HepG2 (cell line): Measurements from ENCODE around the gene NYAP1. TPM values are rescaled to one million over a fixed set of nuclear protein-coding genes. Genes with fewer than 3 reads are reported as not detected.

ENCODE experiments used
- FOXJ3 ChIP-seq: sonication (generic); formaldehyde crosslinking; IDR thresholded peaks from 2 replicates; pipeline ENCODE4 v1.4.0; 2020; ENCODE audit warnings: missing genetic modification reagents, mild to moderate bottlenecking, borderline replicate concordance
- HNRNPH1 ChIP-seq: fragments of 200-400 bp; formaldehyde crosslinking; optimal IDR thresholded peaks from 2 replicates; pipeline ENCODE3; 2017; ENCODE audit warnings: mild to moderate bottlenecking, low read depth, low read length
- HOXD1 ChIP-seq: sonication (generic); formaldehyde crosslinking; IDR thresholded peaks from 2 replicates; pipeline ENCODE4 v1.5.0; 2020; ENCODE audit warnings: missing genetic modification reagents
- NAIF1 ChIP-seq: sonication (generic); formaldehyde crosslinking; IDR thresholded peaks from 2 replicates; pipeline ENCODE4 v1.5.0; 2020; ENCODE audit warnings: mild to moderate bottlenecking, missing genetic modification reagents, borderline replicate concordance
- NR1H2 ChIP-seq: sonication (generic); formaldehyde crosslinking; IDR thresholded peaks from 2 replicates; pipeline ENCODE4 v1.8.1; 2022; ENCODE audit warnings: low read depth, missing genetic modification reagents, borderline replicate concordance
- NRL ChIP-seq: sonication (generic); formaldehyde crosslinking; IDR thresholded peaks from 2 replicates; pipeline ENCODE4 v1.5.0; 2020; ENCODE audit warnings: missing genetic modification reagents, mild to moderate bottlenecking, moderate library complexity, borderline replicate concordance
- REL ChIP-seq: sonication (generic); formaldehyde crosslinking; conservative IDR thresholded peaks from 2 replicates; pipeline ENCODE4 v1.8.0; 2022; ENCODE audit warnings: mild to moderate bottlenecking, missing genetic modification reagents, moderate library complexity
- ZNF558 ChIP-seq: sonication (generic); formaldehyde crosslinking; IDR thresholded peaks from 2 replicates; pipeline ENCODE4 v1.9.0; 2022; ENCODE audit warnings: mild to moderate bottlenecking, missing genetic modification reagents, borderline replicate concordance
- ZNF615 ChIP-seq: sonication (generic); formaldehyde crosslinking; IDR thresholded peaks from 2 replicates; pipeline ENCODE4 v1.5.0; 2020; ENCODE audit warnings: mild to moderate bottlenecking, missing genetic modification reagents, borderline replicate concordance
- ZNF782 ChIP-seq: sonication (generic); formaldehyde crosslinking; IDR thresholded peaks from 2 replicates; pipeline ENCODE4 v1.4.0; 2020; ENCODE audit warnings: missing genetic modification reagents, mild to moderate bottlenecking, borderline replicate concordance
- ZSCAN25 ChIP-seq: sonication (generic); formaldehyde crosslinking; IDR thresholded peaks from 2 replicates; pipeline ENCODE4 v1.8.0; 2022; ENCODE audit warnings: mild to moderate bottlenecking, missing genetic modification reagents
- polyA plus RNA-seq, 8 experiments: library from polyadenylated mRNA; depleted of rRNA in 3 of 8; stranded (reverse) in 7 of 8; unstranded in 1 of 8; fragments of >200 nt; fragmentation: Illumina TruSeq in 4 of 8; extraction: Trizol in 4 of 8; gene quantifications; 2 replicates each; pipeline versions ENCODE4 v1.2.1 to v1.2.3, GENCODE V29; 2011 to 2016; ENCODE audit warnings: low read depth in 4 of 8, missing spikeins in 1 of 8, mixed read lengths in 1 of 8; ENCODE audit not compliant: insufficient read depth in 1 of 8
- total RNA-seq, 5 experiments: library from RNA; depleted of rRNA; stranded (reverse); fragments of >200 nt; fragmentation: Illumina TruSeq; extraction: Trizol; gene quantifications; 2 replicates each; pipeline ENCODE4 v1.2.3, GENCODE V29; 2016; ENCODE audit warnings: low read depth in 1 of 5
- TF ChIP-seq, protein P1 (sequence below), 2 experiments: fragments of 450-650 bp in 1 of 2; sonication (generic) in 1 of 2; formaldehyde crosslinking in 1 of 2; IDR thresholded peaks; 2 replicates each; pipeline versions ENCODE4 v1.6.1 to v1.8.0; 2016 to 2022; ENCODE audit warnings: antibody characterized with exemption in 1 of 2, mild to moderate bottlenecking in 1 of 2, missing genetic modification reagents in 1 of 2
- TF ChIP-seq, protein P2 (sequence below): sonication (generic); formaldehyde crosslinking; IDR thresholded peaks from 2 replicates; pipeline ENCODE4 v1.5.1; 2020; ENCODE audit warnings: mild to moderate bottlenecking, missing genetic modification reagents
- TF ChIP-seq, protein P3 (sequence below), 2 experiments: fragments of 450-650 bp in 1 of 2; sonication (generic) in 1 of 2; formaldehyde crosslinking; IDR thresholded peaks; 2 replicates each; pipeline versions ENCODE4 v1.5.0 to v1.8.0; 2020 to 2022; ENCODE audit warnings: mild to moderate bottlenecking in 1 of 2, missing genetic modification reagents in 1 of 2

Gene NYAP1
- total and polyA plus RNA-seq, 2 of the 13 experiments (the other 11 are each of a cell fraction or from before 2014, with no cell fraction given): 0.15 to 0.46 TPM

DNA sequence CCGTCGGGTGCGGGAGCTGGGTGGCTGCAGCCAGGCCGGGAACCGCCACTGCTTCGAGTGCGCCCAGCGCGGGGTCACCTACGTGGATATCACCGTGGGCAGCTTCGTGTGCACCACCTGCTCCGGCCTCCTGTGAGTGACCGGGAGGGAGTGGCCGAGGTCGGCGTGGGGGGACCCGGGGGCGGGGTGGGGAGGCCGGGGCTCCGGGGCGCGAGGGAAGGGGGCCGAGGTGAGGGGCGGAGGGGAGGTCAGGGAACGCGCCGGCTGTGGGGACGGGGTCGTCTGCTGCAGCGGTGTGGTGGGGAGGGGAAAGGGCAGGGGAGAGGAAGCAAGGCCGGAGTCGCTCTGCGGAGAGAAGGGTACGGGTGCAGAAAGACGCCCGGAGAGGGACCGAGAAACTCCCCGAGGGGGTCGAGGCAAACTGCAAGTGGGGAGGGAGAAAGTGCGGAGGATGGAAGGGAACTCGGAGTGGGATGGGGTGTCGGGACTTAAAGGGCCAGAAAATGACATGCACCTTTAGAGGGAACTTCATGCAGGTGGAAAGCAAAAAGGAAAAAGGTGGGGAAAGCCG lies 55.8 kb downstream of the NYAP1 start (continued):
- TF ChIP-seq, protein P1, sequence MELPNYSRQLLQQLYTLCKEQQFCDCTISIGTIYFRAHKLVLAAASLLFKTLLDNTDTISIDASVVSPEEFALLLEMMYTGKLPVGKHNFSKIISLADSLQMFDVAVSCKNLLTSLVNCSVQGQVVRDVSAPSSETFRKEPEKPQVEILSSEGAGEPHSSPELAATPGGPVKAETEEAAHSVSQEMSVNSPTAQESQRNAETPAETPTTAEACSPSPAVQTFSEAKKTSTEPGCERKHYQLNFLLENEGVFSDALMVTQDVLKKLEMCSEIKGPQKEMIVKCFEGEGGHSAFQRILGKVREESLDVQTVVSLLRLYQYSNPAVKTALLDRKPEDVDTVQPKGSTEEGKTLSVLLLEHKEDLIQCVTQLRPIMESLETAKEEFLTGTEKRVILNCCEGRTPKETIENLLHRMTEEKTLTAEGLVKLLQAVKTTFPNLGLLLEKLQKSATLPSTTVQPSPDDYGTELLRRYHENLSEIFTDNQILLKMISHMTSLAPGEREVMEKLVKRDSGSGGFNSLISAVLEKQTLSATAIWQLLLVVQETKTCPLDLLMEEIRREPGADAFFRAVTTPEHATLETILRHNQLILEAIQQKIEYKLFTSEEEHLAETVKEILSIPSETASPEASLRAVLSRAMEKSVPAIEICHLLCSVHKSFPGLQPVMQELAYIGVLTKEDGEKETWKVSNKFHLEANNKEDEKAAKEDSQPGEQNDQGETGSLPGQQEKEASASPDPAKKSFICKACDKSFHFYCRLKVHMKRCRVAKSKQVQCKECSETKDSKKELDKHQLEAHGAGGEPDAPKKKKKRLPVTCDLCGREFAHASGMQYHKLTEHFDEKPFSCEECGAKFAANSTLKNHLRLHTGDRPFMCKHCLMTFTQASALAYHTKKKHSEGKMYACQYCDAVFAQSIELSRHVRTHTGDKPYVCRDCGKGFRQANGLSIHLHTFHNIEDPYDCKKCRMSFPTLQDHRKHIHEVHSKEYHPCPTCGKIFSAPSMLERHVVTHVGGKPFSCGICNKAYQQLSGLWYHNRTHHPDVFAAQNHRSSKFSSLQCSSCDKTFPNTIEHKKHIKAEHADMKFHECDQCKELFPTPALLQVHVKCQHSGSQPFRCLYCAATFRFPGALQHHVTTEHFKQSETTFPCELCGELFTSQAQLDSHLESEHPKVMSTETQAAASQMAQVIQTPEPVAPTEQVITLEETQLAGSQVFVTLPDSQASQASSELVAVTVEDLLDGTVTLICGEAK (IDR thresholded peaks at IDR 0.05): no peak
- TF ChIP-seq, protein P1 (CRISPR knock-in tag; IDR thresholded peaks at IDR 0.05): 0 out of 2 replicates have a peak, but pooled peaks have one; percentile 5
- TF ChIP-seq NAIF1 (no peak), FOXJ3 (CRISPR knock-in tag) (no peak), ZNF615 (CRISPR knock-in tag) (0 out of 2 replicates have a peak, but pooled peaks have one; percentile 24), ZNF782 (CRISPR knock-in tag) (0 out of 2 replicates have a peak, but pooled peaks have one; percentile 39), HOXD1 (CRISPR knock-in tag) (0 out of 2 replicates have a peak, but pooled peaks have one; percentile 2), ZSCAN25 (CRISPR knock-in tag) (0 out of 2 replicates have a peak, but pooled peaks have one; percentile 5), ZNF558 (CRISPR knock-in tag) (0 out of 2 replicates have a peak, but pooled peaks have one; percentile 52), REL (CRISPR knock-in tag) (0 out of 2 replicates have a peak, but pooled peaks have one; percentile 7), NRL (CRISPR knock-in tag) (0 out of 2 replicates have a peak, but pooled peaks have one; percentile 3), HNRNPH1 (peak; percentile 50), NR1H2 (CRISPR knock-in tag) (0 out of 2 replicates have a peak, but pooled peaks have one; percentile 61)
- TF ChIP-seq, protein P2, sequence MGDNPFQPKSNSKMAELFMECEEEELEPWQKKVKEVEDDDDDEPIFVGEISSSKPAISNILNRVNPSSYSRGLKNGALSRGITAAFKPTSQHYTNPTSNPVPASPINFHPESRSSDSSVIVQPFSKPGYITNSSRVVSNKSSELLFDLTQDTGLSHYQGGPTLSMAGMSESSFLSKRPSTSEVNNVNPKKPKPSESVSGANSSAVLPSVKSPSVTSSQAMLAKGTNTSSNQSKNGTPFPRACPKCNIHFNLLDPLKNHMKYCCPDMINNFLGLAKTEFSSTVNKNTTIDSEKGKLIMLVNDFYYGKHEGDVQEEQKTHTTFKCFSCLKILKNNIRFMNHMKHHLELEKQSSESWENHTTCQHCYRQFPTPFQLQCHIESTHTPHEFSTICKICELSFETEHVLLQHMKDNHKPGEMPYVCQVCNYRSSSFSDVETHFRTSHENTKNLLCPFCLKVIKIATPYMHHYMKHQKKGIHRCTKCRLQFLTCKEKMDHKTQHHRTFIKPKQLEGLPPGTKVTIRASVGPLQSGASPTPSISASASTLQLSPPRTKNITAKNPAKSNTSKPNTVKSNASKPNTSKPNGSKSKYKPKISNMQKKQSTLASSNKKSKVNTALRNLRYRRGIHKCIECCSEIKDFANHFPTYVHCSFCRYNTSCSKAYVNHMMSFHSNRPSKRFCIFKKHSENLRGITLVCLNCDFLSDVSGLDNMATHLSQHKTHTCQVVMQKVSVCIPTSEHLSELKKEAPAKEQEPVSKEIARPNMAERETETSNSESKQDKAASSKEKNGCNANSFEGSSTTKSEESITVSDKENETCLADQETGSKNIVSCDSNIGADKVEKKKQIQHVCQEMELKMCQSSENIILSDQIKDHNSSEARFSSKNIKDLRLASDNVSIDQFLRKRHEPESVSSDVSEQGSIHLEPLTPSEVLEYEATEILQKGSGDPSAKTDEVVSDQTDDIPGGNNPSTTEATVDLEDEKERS (CRISPR knock-in tag): no peak
- TF ChIP-seq, protein P3, sequence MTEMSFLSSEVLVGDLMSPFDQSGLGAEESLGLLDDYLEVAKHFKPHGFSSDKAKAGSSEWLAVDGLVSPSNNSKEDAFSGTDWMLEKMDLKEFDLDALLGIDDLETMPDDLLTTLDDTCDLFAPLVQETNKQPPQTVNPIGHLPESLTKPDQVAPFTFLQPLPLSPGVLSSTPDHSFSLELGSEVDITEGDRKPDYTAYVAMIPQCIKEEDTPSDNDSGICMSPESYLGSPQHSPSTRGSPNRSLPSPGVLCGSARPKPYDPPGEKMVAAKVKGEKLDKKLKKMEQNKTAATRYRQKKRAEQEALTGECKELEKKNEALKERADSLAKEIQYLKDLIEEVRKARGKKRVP (CRISPR knock-in tag; IDR thresholded peaks at IDR 0.05): no peak
